Fibroblast of peridontal ligament (primary cell): Measurements from ENCODE around the gene OR4C3.
"Not testable (repeated sequence)": the region's sequence is repeated elsewhere in the genome, so short reads cannot be mapped to it uniquely, and the experiment has no call there.

ENCODE experiments used
- DNase-seq: peaks from one replicate; pipeline ENCODE4 v3.0.0-alpha.2; 2010; ENCODE audit errors: extremely low read depth

OR4C3 gene

DNA sequence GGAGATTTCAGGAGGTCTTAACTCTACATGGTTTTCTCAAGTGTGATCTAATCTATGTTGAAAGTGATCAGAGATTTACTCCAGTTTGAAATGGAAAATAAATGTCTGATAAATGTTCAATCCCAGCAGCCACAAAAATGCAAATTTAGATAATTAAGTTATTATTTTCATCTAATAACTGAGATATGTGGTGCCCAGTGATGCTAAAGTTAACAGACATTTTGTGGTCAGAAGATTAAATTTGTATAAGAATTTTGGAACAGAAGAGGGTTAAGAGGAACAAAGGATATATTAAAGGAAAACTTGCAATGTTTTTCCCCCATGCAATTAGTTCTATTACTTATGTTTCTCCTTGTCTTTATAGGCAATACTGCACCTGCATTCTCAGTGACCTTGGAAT lies at the start of gene OR4C3:
Gene OR4C3 (plus strand): TSS at position 301 of the 400 bp plus-strand sequence. CDS start 102 bp downstream, outside the sequence.
- DNase-seq, result not testable (repeated sequence)

DNA sequence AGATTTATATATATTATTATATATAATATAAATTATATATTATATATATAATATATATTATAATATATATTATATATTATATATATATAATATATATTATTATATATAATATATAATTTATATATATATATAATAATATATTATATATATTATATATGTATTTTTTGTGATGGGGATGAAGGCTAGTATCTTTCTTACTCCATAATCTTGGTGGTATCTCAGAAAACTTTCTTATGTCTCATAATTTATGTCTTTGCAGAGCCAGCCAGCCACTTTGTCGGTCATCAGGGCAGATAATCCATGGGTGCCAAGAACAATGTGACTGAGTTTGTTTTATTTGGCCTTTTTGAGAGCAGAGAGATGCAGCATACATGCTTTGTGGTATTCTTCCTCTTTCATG lies 18.8 kb upstream of the OR4C3 start, which contains the start of gene OR4S1:
Gene OR4S1 (plus strand): TSS at position 301 of the 400 bp plus-strand sequence. CDS start 0 bp downstream, at position 301.
- DNase-seq, result no peak

DNA sequence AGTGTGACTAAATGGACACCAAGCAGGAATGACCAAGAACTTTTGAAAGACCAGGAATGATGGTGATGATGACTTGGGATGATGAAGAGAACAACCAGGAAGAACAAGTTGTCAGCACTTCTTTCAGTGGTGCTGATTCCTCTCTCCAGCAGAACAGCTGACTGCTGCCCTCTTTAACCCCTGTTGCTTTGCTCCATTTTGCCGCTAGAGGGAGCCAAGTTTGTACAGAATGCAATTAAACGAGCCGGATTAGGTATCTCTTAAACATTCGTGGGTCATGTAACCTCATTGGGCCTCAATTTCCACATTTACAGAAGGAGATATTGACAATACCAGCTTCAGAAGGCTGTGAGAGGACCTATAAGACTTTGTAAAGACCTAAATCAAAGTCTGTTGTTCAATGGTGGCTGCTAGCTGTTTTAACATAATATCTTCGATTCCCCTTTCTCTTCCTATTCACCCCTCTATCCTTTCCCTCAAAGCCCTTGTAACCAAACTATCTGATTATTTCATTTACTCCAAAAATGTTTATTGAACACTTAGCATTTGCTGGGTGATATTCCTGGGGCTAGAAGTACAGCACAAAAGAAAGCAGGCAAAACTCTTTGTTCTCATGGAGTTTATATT lies 16.8 kb upstream of the OR4C3 start:
- DNase-seq, result peak; percentile 57

DNA sequence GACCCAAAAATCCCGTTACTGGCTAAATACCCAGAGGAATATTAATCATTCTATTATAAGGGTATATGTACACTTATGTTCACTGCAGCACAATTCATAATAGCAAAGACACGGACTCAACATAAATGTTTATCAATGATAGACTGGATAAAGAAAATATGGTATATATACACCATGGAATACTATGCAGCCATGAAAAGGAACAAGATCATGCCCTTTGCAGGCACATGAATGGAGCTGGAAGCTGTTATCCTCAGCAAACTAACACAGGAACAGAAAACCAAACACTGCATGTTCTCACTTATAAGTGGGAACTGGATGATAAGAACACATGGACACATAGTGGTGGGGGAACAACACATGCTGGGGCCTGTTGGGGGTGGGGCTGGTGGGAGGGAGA lies 11.1 kb upstream of the OR4C3 start:
- DNase-seq, result not testable (repeated sequence)

DNA sequence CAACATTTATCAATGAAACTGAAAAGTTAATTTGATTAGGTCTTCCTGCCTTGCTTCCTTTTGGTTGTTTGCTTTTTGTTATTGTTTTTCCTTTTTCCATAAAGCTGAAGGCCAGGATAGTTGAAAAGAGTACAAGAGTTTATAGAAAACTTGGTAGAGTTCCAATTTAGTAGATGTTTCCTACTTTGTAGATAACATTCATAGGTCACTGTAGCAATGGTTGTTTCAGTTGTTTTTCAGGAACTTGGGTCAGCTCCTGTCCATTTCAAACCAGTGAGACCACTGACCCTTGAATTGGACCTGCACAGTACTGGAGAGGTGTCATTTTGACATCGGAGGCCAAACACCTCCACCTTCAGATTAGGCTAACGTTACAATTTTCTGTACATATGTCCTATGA lies 4.9 kb upstream of the OR4C3 start:
- not testable (repeated sequence) for DNase-seq

DNA sequence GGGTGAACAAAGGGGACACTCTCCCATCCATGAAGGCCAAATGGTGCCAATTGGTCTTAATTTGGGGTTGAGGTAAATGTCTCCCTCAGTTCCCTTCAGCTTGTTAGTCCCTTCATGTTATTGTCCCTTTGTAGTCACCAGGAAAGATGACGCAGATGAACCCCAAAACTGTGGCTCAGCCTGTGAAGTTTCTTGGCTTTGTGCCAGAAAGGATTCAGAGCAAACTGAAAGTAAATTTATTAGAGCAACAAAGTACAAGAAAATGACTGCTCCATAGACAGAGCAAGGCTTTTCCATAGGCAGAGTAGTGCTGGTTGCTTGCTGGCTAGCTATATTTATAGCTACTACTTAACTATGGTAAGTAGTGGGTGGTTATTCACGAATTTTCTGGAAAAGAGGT lies 16.7 kb downstream of the OR4C3 start:
- DNase-seq, result no peak

DNA sequence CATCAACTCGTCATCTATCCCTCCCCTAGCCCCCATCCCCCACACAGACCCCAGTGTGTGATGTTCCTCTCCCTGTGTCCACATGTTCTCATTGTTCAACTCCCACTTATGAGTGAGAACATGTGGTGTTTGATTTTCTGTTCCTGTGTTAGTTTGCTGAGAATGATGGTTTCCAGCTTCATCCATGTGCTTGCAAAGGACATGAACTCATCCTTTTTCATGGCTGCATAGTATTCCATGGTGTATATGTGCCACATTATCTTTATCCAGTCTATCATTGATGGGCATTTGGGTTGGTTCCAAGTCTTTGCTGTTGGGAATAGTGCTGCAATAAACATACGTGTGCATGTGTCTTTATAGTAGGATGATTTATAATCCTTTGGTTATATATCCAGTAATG lies 17.8 kb downstream of the OR4C3 start:
- DNase-seq, result not testable (repeated sequence)

DNA sequence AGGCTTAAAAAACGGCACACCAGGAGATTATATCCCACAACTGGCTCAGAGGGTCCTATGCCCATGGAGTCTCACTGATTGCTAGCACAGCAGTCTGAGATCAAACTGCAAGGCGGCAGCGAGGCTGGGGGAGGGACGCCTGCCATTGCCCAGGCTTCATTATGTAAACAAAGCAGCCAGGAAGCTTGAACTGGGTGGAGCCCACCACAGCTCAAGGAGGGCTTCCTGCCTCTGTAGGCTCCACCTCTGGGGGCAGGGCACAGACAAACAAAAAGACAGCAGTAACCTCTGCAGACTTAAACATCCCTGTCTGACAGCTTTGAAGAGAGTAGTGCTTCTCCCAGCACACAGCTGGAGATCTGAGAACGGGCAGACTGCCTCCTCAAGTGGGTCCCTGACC lies 21.6 kb downstream of the OR4C3 start:
- DNase-seq, result not testable (repeated sequence)

DNA sequence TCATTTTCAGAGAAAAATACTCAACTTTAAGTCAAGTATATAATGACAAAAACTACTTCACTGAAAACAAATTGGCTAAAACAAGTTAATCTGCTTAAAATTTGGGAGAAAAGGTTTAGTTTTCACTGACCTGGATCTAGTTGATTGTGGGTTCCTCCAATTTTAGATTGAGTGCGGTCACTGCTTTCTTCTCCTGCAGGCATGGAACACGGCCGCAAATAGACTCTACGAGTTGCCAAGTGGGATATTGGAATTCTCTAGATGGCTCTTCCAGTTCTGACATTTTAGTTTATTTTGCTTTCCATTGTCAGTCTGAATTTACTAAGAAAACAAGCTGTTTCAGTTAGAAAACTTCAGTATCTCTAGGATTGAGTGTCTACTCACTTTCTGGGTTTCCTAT lies 29.3 kb downstream of the OR4C3 start:
- DNase-seq, result no peak

DNA sequence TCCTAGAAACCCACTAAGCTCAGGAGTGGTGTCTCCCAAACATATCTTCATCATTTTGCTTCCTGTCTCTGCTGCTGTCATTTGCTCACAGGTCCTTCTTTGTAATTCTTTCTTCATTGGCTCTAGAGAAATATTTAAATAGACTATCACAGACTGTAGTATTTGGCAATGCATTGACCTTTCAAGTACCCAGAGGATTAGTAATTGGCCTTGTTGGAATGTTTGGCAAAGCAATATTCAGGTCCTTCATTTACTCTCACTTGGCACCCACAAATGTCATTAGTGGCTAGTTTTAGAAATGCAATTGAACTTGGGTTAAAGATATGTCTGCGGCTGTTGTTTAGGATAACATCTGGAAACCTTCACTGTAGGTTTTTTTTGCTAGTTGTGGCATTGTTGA lies 30.0 kb downstream of the OR4C3 start:
- DNase-seq, result no peak

DNA sequence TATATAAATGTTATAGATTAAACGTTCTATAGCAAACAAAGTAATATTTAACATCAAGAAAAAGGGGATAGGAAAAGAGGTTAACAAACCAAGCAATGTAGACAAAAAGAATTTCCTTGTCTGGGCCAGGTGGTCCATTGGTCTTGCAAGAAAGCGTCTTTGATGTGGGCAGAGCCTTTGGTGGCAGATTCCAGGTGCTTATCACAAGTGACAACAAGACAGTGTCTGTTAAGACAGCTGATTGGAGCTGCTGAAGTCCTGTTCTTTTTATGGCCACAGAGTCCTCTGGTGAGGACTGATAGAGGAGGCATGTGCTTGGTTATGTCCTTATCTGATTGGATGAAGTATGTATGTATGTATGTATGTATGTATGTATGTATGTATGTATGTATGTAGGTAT lies 36.6 kb downstream of the OR4C3 start:
- DNase-seq, result not testable (repeated sequence)

DNA sequence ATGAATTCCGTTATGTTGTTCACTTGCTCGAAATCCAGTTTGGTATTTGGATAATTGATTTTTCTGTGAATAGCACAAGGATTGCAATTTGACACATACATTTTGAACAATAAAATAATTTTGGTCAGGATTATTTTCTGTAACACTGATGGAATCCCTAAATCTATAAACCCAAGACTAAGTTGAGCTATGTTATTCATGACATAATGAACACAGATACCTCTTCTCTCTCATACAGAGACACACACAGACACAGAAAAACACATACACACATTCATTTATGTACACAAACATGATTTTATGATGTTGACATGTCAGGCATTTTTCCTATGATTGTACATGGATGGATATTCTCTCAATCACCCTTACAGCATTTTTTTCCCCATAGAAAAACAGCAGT lies 41.6 kb downstream of the OR4C3 start, which contains the start of gene OR4C5:
Gene OR4C5 (minus strand): TSS at position 101 of the 400 bp plus-strand sequence. CDS start 0 bp downstream, at position 101.
- no peak for DNase-seq
